ENCODE results near the gene PID1.

The PID1 gene

GRCh38 chr2:229162015-229162414, 109.1 kb downstream of the PID1 start:
- no peak for DNase-seq

- no peak for DNase-seq
Measured at GRCh38 chr2:229160984-229161383, 110.1 kb downstream of the PID1 start.

GRCh38 chr2:229160180-229160579, 110.9 kb downstream of the PID1 start:
- DNase-seq = no peak

- DNase-seq = no peak
Measured at GRCh38 chr2:229159405-229159804, 111.7 kb downstream of the PID1 start.

- DNase-seq = no peak
Measured at GRCh38 chr2:229154381-229154780, 116.7 kb downstream of the PID1 start.

GRCh38 chr2:229153951-229154350, 117.1 kb downstream of the PID1 start:
- no peak for DNase-seq

GRCh38 chr2:229153267-229153666, 117.8 kb downstream of the PID1 start:
- no peak for DNase-seq

- DNase-seq = no peak
Measured at GRCh38 chr2:229152674-229153073, 118.4 kb downstream of the PID1 start.

GRCh38 chr2:229150317-229150716, 120.8 kb downstream of the PID1 start:
- no peak for DNase-seq

- DNase-seq = no peak
Measured at GRCh38 chr2:229141424-229142025, 129.6 kb downstream of the PID1 start.

- DNase-seq = no peak
Measured at GRCh38 chr2:229137639-229138038, 133.4 kb downstream of the PID1 start.

GRCh38 chr2:229137066-229137465, 134.0 kb downstream of the PID1 start:
- no peak for DNase-seq

- no peak for DNase-seq
Measured at GRCh38 chr2:229133155-229133772, 137.8 kb downstream of the PID1 start.

- no peak for DNase-seq
Measured at GRCh38 chr2:229132236-229132635, 138.9 kb downstream of the PID1 start.

GRCh38 chr2:229130522-229130921, 140.6 kb downstream of the PID1 start:
- DNase-seq = no peak

- no peak for DNase-seq
Measured at GRCh38 chr2:229129738-229130371, 141.2 kb downstream of the PID1 start.

- no peak for DNase-seq
Measured at GRCh38 chr2:229127471-229127870, 143.6 kb downstream of the PID1 start.

GRCh38 chr2:229126066-229126465, 145.0 kb downstream of the PID1 start:
- no peak for DNase-seq

GRCh38 chr2:229124136-229124535, 147.0 kb downstream of the PID1 start:
- no peak for DNase-seq

- DNase-seq = no peak
Measured at GRCh38 chr2:229118927-229119326, 152.2 kb downstream of the PID1 start.

GRCh38 chr2:229118336-229118735, 152.8 kb downstream of the PID1 start:
- no peak for DNase-seq

GRCh38 chr2:229111744-229112143, 159.3 kb downstream of the PID1 start:
- DNase-seq = no peak

- DNase-seq = no peak
Measured at GRCh38 chr2:229109195-229109594, 161.9 kb downstream of the PID1 start.

GRCh38 chr2:229107601-229108000, 163.5 kb downstream of the PID1 start:
- DNase-seq = no peak

- no peak for DNase-seq
Measured at GRCh38 chr2:229104974-229105387, 166.1 kb downstream of the PID1 start.

Measured in cortex of kidney (tissue), 1 donor.